Ectodermal cell (in vitro differentiated cells): ENCODE measurements around the gene RBM47.
"Not testable (repeated sequence)": the region's sequence is repeated elsewhere in the genome, so short reads cannot be mapped to it uniquely, and the experiment has no call there.

Experiments used
- H3K27ac ChIP-seq: 2 replicates; pipeline ENCODE4 v1.7.0; 2013; ENCODE audit warnings: mild to moderate bottlenecking, low read depth, low read length; ENCODE audit not compliant: insufficient read depth, poor library complexity, severe bottlenecking
- H3K27me3 ChIP-seq: 2 replicates; pipeline ENCODE4 v1.7.0; 2013; ENCODE audit warnings: mild to moderate bottlenecking, low read length; ENCODE audit not compliant: insufficient read depth, control insufficient read depth, poor library complexity, severe bottlenecking
- H3K36me3 ChIP-seq: one replicate; pipeline ENCODE4 v1.7.0; 2013; ENCODE audit warnings: low read length; ENCODE audit not compliant: control insufficient read depth, insufficient read depth
- H3K4me1 ChIP-seq: one replicate; pipeline ENCODE4 v1.7.0; 2013; ENCODE audit warnings: low read length; ENCODE audit not compliant: control insufficient read depth, insufficient read depth
- H3K4me3 ChIP-seq: 2 replicates; pipeline ENCODE4 v1.7.0; 2013; ENCODE audit warnings: low read depth, low read length, control low read depth; ENCODE audit not compliant: insufficient read depth
- H3K9me3 ChIP-seq: 2 replicates; pipeline ENCODE4 v1.7.0; 2013; ENCODE audit warnings: mild to moderate bottlenecking, low read length, moderate library complexity; ENCODE audit not compliant: control insufficient read depth
- whole genome bisulfite sequencing, 2 experiments: methylation state at CpG; one replicate each; pipeline ENCODE4 v1.1.7; 2013; ENCODE audit warnings: missing lambda C conversion rate in 2 of 2; 5-methylcytosine and 5-hydroxymethylcytosine counted together

Gene RBM47

GRCh38 chr4:40392241-40392640, 237.4 kb downstream of the RBM47 start:
- not testable (repeated sequence) for H3K4me3 ChIP-seq, H3K9me3 ChIP-seq, H3K27me3 ChIP-seq, H3K27ac ChIP-seq, H3K36me3 ChIP-seq
- H3K4me1 ChIP-seq: peaks cover 10% of the 10 kb centered on the region
- WGBS, 2 experiments: 87 to 94% methylated on average over 9 of the region's 9 CpGs

GRCh38 chr4:40389986-40390385, 239.7 kb downstream of the RBM47 start:
- Histone ChIP-seq H3K27me3 (no peaks in the 10 kb centered on the region), H3K9me3 (no peaks in the 10 kb centered on the region), H3K36me3 (no peaks in the 10 kb centered on the region), H3K27ac (no peak overlapping the region), H3K4me1 (no peaks in the 10 kb centered on the region), H3K4me3 (no peak overlapping the region)
- 96 to 99% methylated on average over 3 to 4 of the region's 4 CpGs for WGBS, 2 experiments

DNA sequence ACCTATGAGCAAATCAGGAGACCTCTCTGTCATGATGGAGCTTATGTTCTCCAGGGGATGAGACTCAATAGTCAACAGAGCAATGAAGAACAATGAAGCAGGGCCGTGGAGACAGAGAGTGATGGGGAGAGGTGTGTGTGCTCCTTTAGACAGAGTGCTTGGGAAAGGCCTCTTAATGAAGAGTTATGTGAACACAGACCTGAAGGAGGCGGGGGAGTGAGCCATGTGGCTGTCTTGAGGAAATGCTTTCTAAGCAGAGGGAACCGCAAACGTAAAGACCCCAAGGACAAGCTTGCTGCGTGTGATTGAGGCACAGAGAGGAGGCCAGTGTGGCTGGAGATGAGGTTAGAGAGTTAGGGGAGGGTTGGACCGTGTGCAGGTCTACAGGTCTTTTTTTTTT, 241.4 kb downstream of the RBM47 start:
- H3K4me3 ChIP-seq: no peak overlapping the region

DNA sequence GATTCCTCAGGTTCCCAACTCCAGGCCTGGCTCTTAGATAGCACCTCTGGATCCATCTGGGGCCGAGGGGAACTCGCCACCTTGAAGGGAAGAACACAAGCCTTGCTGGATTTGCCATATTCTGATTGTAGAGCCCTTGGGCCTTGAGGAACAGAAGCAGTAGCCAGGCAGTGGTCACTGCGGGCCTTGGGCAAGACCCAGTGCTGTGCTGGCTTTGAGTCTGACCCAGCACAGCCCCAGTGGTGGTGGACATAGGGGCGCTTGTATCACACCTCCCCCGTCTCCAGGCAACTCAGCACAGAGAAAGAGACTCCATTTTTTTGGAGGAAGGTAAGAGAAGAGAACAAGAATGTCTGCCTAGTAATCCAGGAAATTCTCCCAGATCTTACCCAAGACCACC, 249.0 kb downstream of the RBM47 start:
- Histone ChIP-seq H3K36me3 (no peaks in the 10 kb centered on the region), H3K9me3 (no peaks in the 10 kb centered on the region), H3K27ac (no peak overlapping the region), H3K27me3 (no peaks in the 10 kb centered on the region), H3K4me3 (no peak overlapping the region), H3K4me1 (no peaks in the 10 kb centered on the region)
- 76 to 77% methylated on average over 5 of the region's 5 CpGs for WGBS, 2 experiments

More for the DNA sequence above, 241.4 kb downstream of the RBM47 start:
- WGBS, 2 experiments: 62 to 66% methylated on average over 5 of the region's 6 CpGs
- Histone ChIP-seq H3K4me1 (no peaks in the 10 kb centered on the region), H3K27ac (no peak overlapping the region), H3K27me3 (no peaks in the 10 kb centered on the region), H3K36me3 (no peaks in the 10 kb centered on the region), H3K9me3 (no peaks in the 10 kb centered on the region)

GRCh38 chr4:40379248-40379647, 250.4 kb downstream of the RBM47 start:
- no peak overlapping the region for H3K27ac ChIP-seq
- no peaks in the 10 kb centered on the region for H3K4me1 ChIP-seq
- H3K27me3 ChIP-seq: no peaks in the 10 kb centered on the region
- H3K36me3 ChIP-seq: no peaks in the 10 kb centered on the region
- no peak overlapping the region for H3K4me3 ChIP-seq
- 85 to 88% methylated on average over 3 of the region's 3 CpGs for WGBS, 2 experiments
- no peaks in the 10 kb centered on the region for H3K9me3 ChIP-seq

DNA sequence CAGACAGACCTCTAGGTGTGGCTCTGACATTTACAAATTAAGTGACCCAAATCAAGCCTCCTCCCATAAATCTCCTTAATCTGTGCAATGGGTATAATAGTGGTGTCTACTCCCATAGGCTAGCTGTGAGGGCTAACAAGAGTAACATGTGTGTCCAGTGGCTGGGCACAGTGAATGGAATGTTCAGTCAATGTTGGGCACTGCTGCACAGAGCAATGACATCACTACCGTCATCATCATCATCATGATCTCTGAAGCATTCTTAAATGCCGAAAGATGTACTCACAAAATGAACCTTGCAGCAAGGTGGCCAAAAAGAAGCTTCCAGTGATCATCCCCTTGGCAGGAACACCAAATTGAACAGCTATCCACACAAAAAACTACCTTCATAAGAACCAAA, 251.0 kb downstream of the RBM47 start:
- H3K27ac ChIP-seq: no peak overlapping the region
- H3K27me3 ChIP-seq: no peaks in the 10 kb centered on the region
- no peak overlapping the region for H3K4me3 ChIP-seq
- no peaks in the 10 kb centered on the region for H3K36me3 ChIP-seq
- no peaks in the 10 kb centered on the region for H3K4me1 ChIP-seq
- no peaks in the 10 kb centered on the region for H3K9me3 ChIP-seq
- 44 to 50% methylated on average over 2 of the region's 2 CpGs for WGBS, 2 experiments

DNA sequence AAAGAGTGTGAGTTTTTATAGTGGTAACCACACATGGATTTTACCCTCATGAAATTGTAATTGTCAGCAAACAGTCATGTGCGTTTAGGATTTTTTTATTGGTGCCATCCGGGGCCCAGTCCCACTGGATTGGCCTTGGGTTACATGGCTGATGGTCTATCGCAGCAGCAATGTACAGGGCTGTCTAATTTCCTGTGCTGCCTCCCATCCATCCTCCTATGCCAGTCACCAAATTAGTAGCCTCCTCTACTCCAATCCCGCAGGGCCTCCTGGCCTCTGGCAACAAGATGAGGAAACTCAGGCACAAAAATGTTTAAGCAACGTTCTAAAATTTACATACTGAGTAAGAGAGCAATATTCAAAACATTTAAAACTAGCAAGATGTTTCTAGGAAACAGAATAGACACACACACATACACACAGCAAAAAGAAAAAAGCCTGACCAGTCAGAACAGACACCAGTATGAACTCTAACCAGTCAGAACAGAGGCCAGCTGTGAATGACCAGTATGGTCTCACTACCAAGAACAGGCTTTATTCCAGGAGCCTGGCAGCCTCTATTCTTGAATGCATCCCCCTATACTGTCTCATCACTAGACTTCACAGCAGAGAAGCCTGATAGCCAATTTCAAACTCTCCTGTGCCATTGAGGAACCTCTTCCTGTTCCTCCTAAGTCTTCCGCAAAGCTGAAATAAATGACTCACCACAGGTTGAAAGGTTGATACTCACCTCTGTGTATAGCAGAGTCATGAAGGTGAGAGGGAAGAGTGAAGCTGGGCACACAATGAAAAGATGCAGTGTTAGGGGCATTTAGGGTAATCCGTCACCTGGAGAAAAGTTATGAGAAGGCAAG, 251.9 kb downstream of the RBM47 start:
- Histone ChIP-seq H3K36me3 (no peaks in the 10 kb centered on the region), H3K9me3 (no peaks in the 10 kb centered on the region), H3K27ac (no peak overlapping the region), H3K27me3 (no peaks in the 10 kb centered on the region), H3K4me3 (no peak overlapping the region), H3K4me1 (no peaks in the 10 kb centered on the region)
- WGBS, 2 experiments: 93 to 94% methylated on average over 7 of the region's 7 CpGs

DNA sequence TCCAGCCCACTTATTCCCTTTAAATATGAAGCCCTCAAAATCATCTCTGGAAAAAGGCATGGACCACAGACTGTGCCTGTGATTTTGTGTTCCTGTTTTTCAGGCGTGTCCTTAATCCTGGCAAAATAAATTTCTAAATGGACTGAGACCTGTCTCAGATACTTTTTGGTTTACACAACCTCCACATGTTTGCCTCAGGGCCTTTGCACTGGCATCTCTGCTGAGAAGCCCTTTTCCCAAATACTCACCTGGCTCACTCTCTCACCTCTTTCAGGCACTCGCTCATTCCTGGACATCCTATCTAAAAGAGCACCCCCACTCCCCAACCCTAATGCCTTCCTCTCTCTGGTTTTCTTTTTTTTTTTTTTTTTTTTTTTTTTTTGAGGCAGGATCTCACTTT, 254.0 kb downstream of the RBM47 start:
- Histone ChIP-seq H3K4me3 (no peak overlapping the region), H3K4me1 (no peaks in the 10 kb centered on the region), H3K27ac (no peak overlapping the region), H3K27me3 (no peaks in the 10 kb centered on the region), H3K9me3 (no peaks in the 10 kb centered on the region), H3K36me3 (no peaks in the 10 kb centered on the region)
- WGBS, 2 experiments: 88 to 90% methylated on average over 2 of the region's 2 CpGs

DNA sequence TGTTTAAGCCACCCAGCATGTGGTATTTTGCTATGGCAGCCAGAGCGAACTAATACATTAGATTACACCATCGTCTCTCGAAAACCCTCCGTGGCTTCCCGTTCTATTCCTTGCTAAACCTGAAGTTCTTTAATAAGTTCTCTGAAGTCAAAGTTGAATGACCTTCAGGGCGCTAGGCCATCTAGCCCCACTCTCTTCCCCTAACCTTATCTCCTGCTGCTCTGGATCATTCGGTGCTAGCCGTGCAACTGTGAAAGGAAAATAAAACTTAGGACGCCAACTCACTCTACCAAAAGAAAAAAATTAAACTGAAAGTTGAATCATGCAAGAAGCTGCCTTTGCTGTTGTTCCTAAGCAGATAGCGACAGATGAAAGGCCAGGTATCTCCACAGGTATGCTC, 254.6 kb downstream of the RBM47 start:
- WGBS, 2 experiments: 95% methylated on average over 10 of the region's 10 CpGs
- no peaks in the 10 kb centered on the region for H3K36me3 ChIP-seq
- H3K4me1 ChIP-seq: no peaks in the 10 kb centered on the region
- H3K27me3 ChIP-seq: no peaks in the 10 kb centered on the region
- H3K9me3 ChIP-seq: no peaks in the 10 kb centered on the region
- no peak overlapping the region for H3K4me3 ChIP-seq
- H3K27ac ChIP-seq: no peak overlapping the region

DNA sequence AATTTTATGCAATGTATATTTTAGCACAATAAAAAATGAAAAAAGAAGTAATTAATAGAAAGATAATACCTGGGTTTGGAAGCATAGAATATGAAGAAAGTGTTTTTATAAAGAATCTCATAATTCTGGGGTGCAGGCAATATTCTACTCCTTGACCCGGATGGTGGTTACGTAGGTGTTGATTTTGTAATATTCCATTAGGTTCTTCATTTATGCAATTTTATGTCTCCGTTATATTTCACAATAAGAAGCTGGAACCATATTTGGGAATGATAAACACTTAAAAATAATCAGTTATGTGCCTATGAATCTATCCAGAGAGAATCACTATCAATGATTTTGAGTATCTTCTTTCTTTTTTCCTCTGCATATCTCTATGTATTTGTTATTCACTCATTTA, 256.0 kb downstream of the RBM47 start:
- H3K27ac ChIP-seq: no peak overlapping the region
- H3K36me3 ChIP-seq: no peaks in the 10 kb centered on the region
- 86 to 100% methylated on average over 2 to 3 of the region's 3 CpGs for WGBS, 2 experiments
- no peaks in the 10 kb centered on the region for H3K27me3 ChIP-seq
- no peak overlapping the region for H3K4me3 ChIP-seq
- no peaks in the 10 kb centered on the region for H3K4me1 ChIP-seq
- no peaks in the 10 kb centered on the region for H3K9me3 ChIP-seq
